Endothelial cell (in vitro differentiated cells): ENCODE results near the gene FBXO41. TPM values are rescaled to one million over a fixed set of nuclear protein-coding genes. Genes with fewer than 3 reads are reported as not detected.

Source experiments
- DNase-seq: peaks from one replicate; pipeline ENCODE4 v3.0.0; 2021; ENCODE audit warnings: low spot score
- H3K27ac Mint-ChIP-seq: one replicate; pipeline ENCODE4 v1.8.0; 2021; ENCODE audit warnings: mixed read lengths, inconsistent platforms; ENCODE audit not compliant: unreplicated experiment
- H3K27me3 Mint-ChIP-seq: one replicate; pipeline ENCODE4 v1.8.0; 2021; ENCODE audit warnings: mild to moderate bottlenecking, moderate library complexity, mixed read lengths, inconsistent platforms; ENCODE audit not compliant: unreplicated experiment
- H3K36me3 Mint-ChIP-seq: one replicate; pipeline ENCODE4 v1.8.0; 2021; ENCODE audit warnings: mild to moderate bottlenecking, low read depth, mixed read lengths, inconsistent platforms; ENCODE audit not compliant: unreplicated experiment
- H3K4me1 Mint-ChIP-seq: one replicate; pipeline ENCODE4 v1.8.0; 2021; ENCODE audit warnings: mild to moderate bottlenecking, mixed read lengths, inconsistent platforms; ENCODE audit not compliant: unreplicated experiment
- H3K4me3 Mint-ChIP-seq: one replicate; pipeline ENCODE4 v1.8.0; 2021; ENCODE audit warnings: mild to moderate bottlenecking, mixed read lengths, inconsistent platforms; ENCODE audit not compliant: unreplicated experiment
- H3K9me3 Mint-ChIP-seq: one replicate; pipeline ENCODE4 v1.8.0; 2021; ENCODE audit warnings: mixed read lengths, inconsistent platforms; ENCODE audit not compliant: unreplicated experiment
- CTCF ChIP-seq: fragments of 200-600 bp; sonication (generic); IDR thresholded peaks from one replicate; pipeline ENCODE4 v1.5.0; 2021; ENCODE audit warnings: antibody characterized with exemption; ENCODE audit not compliant: unreplicated experiment
- total RNA-seq: library from RNA; stranded (reverse); fragmentation: NEBNext Ultra II Directional; extraction: Animal tissue kit (Norgen Biotek cat#: 25700); gene quantifications from one replicate; pipeline ENCODE4 v1.2.1, GENCODE V29; 2021; ENCODE audit not compliant: unreplicated experiment

The FBXO41 gene
- total RNA-seq, 1 donor from 2014 or later: 2.1 TPM

- TF ChIP-seq CTCF: no peak
- Mint-ChIP-seq H3K4me1 (peaks cover 16% of the 10 kb centered on the region), H3K27ac (no peak overlapping the region), H3K27me3 (peaks cover 27% of the 10 kb centered on the region), H3K4me3 (no peak overlapping the region), H3K9me3 (no peaks in the 10 kb centered on the region), H3K36me3 (peaks cover 6% of the 10 kb centered on the region)
- DNase-seq: no peak
These were observed 17.3 kb downstream of the FBXO41 start for GRCh38 chr2:73267008-73267407.

- no peak for TF ChIP-seq CTCF
- Mint-ChIP-seq H3K9me3 (no peaks in the 10 kb centered on the region), H3K27me3 (peaks cover 24% of the 10 kb centered on the region), H3K27ac (no peak overlapping the region), H3K4me3 (no peak overlapping the region), H3K36me3 (peaks cover 10% of the 10 kb centered on the region), H3K4me1 (peaks cover 16% of the 10 kb centered on the region)
- DNase-seq: no peak
These were observed 18.0 kb downstream of the FBXO41 start for GRCh38 chr2:73266061-73266901.

GRCh38 chr2:73265298-73266060 lies 18.8 kb downstream of the FBXO41 start:
- no peak for DNase-seq
- Mint-ChIP-seq H3K9me3 (no peaks in the 10 kb centered on the region), H3K4me1 (peaks cover 13% of the 10 kb centered on the region), H3K27me3 (peaks cover 19% of the 10 kb centered on the region), H3K27ac (no peak overlapping the region), H3K36me3 (peaks cover 10% of the 10 kb centered on the region), H3K4me3 (no peak overlapping the region)
- TF ChIP-seq CTCF: no peak

GRCh38 chr2:73264783-73265182 lies 19.5 kb downstream of the FBXO41 start:
- no peak for DNase-seq
- Mint-ChIP-seq H3K27ac (no peak overlapping the region), H3K9me3 (no peaks in the 10 kb centered on the region), H3K27me3 (peaks cover 12% of the 10 kb centered on the region), H3K4me1 (peaks cover 11% of the 10 kb centered on the region), H3K36me3 (peaks cover 10% of the 10 kb centered on the region), H3K4me3 (no peak overlapping the region)
- TF ChIP-seq CTCF: no peak

- TF ChIP-seq CTCF: no peak
- H3K36me3 Mint-ChIP-seq: peaks cover 10% of the 10 kb centered on the region
- no peak overlapping the region for H3K27ac Mint-ChIP-seq
- H3K4me1 Mint-ChIP-seq: peaks cover 9% of the 10 kb centered on the region
- DNase-seq: no peak
- H3K9me3 Mint-ChIP-seq: no peaks in the 10 kb centered on the region
- H3K4me3 Mint-ChIP-seq: no peak overlapping the region
- H3K27me3 Mint-ChIP-seq: peaks cover 14% of the 10 kb centered on the region
These were observed 20.0 kb downstream of the FBXO41 start for GRCh38 chr2:73264332-73264606.
